ELR (cell line): Measurements from ENCODE around the gene NADSYN1.
"Not testable (repeated sequence)": the region's sequence is repeated elsewhere in the genome, so short reads cannot be mapped to it uniquely, and the experiment has no call there.

ENCODE experiments used
- DNase-seq: peaks from one replicate; pipeline ENCODE4 v3.0.0-alpha.2; 2015; ENCODE audit warnings: low read depth

Gene NADSYN1

DNA sequence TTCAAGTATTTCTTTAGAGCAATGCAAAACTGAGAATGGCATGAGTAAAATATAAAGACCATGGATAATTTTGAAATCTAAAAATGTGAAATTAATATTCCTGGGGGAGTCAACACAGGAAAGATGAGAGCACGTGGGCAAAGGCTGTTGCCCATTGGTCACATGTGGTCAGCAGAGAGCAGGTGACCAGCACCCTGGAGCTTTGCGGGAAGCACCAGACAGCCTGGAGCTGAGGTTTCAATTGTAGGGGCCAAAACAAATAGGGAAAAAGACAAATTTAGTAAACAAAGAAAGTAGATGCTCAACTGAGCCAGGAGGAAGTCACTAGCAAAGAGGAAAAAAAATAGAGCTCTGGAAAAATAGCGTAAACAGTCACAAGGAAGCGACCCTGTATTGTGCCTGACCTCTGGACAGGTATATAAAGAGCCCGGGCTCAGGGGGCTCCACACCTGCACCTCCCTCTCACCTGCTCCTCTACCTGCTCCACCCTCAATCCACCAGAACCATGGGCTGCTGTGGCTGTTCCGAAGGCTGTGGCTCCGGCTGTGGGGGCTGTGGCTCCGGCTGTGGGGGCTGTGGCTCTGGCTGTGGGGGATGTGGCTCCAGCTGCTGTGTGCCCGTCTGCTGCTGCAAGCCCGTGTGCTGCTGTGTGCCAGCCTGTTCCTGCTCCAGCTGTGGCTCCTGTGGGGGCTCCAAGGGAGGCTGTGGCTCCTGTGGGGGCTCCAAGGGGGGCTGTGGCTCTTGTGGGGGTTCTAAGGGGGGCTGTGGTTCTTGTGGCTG, 74.0 kb downstream of the NADSYN1 start, which contains the start of gene KRTAP5-7:
Gene KRTAP5-7 (plus strand): TSS at position 472 of the 780 bp plus-strand sequence. CDS start 34 bp downstream, at position 506.
- not testable (repeated sequence) for DNase-seq

DNA sequence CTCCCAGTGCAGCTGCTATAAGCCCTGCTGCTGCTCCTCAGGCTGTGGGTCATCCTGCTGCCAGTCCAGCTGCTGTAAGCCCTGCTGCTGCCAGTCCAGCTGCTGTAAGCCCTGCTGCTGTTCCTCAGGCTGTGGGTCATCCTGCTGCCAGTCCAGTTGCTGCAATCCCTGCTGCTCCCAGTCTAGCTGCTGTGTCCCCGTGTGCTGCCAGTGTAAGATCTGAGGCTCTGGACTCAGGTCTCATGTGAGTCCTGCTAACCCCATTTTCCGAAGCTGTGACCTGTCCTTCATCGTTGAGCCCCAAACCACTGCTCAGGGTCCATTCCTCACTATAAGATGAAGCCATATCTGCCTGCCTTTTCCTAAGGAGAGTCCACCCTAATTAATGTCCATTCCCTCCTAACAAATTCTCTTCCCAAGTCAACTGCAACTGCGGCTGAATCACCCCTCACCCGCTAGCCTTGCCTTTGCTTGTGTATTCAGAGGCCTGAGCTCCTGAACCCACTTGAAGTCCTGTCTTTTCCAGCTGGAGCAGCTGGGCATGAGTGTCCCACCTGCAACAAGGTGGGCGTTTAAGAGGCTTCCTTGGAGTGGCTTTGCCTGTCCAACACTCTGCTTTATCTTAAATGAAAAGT, 74.7 kb downstream of the NADSYN1 start:
- DNase-seq, result no peak

DNA sequence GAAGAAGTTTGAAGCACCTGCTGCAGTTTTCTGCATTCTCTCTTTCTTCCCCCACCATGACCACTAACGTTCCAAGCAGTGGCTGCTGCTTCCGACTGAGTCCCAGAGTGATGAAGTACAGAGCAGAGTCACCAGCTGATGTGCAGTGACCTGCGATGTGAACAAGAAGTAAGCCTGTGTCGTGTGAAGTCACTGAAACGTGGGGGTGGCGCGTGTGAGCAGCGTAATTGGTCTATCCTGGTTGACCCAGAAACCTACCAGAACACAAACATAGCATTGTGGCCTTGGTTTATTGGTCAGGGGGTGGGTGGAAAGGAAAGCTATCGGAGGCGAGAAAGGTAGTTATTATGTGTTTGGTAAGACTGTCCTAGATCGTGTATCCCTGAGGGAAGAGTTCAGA, 77.6 kb downstream of the NADSYN1 start:
- DNase-seq, result no peak

DNA sequence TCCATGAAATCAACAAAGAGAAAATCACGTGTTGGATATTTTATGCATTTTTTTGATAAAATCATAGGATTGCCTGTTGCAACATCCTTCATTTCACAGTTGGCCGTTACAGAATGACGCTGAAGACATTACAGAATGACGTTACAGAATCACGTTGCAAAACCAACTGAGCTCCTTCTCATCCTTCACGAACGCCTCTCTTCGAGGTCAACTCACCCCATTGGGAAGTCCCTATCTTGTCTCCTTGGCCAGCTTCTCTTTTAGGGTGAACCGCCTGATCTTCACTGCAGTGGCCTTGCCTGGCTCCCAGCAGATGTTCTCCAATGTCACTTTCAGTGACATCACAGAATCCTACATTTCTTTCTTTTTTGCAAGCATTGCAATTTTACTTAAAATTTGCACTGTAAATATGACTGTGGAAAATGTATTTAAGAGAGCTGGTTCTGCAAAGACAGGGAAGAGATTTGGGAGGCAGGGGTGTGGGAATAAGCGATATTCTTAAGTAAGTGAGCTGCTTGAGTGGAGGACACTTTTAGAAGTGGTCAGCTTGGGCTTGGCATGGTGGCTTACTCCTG, 79.1 kb downstream of the NADSYN1 start:
- DNase-seq, result no peak

DNA sequence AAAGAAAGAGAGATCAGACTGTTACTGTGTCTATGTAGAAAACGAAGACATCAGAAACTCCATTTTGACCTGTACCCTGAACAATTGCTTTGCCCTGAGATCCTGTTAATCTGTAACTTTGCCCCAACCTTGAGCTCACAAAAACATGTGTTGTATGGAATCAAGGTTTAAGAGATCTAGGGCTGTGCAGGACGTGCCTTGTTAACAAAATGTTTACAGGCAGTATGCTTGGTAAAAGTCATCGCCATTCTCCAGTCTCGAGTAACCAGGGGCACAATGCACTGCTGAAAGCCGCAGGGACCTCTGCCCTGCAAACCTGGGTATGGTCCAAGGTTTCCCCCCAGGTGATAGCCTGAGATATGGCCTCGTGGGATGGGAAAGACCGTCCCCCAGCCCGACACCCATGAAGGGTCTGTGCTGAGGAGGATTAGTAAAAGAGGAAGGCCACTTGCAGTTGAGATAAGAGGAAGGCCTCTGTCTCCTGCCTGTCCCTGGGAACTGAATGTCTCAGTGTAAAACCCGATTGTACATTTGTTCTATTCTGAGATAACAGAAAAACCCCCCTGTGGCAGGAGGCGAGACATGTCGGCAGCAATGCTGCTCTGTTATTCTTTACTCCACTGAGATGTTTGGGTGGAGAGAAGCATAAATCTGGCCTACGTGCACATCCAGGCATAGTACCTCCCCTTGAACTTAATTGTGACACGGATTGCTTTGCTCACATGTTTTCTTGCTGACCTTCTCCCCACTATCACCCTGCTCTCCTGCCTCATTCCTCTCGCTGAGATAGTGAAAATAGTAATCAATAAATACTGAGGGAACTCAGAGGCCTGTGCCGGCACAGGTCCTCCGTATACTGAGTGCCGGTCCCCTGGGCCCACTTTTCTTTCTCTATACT, 82.0 kb downstream of the NADSYN1 start:
- DNase-seq, result not testable (repeated sequence)

DNA sequence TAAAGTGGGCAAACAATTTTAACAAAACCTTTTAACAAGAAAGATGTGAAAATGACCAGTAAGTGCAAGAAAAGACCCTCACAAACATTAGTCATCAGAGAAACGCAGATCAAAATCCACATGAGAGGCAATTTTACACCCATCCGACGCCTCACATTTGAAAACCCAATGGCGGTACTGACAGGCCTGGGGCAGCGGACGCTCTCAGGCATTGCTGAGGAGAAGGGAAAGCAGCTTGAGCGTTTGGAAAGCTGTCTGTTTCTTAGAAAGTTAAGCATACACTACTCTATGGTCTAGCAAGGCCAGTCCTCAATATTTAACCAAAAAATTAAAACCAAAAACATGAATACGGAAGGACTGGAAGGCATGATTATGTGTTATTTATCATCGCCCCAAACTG, 82.8 kb downstream of the NADSYN1 start:
- no peak for DNase-seq

DNA sequence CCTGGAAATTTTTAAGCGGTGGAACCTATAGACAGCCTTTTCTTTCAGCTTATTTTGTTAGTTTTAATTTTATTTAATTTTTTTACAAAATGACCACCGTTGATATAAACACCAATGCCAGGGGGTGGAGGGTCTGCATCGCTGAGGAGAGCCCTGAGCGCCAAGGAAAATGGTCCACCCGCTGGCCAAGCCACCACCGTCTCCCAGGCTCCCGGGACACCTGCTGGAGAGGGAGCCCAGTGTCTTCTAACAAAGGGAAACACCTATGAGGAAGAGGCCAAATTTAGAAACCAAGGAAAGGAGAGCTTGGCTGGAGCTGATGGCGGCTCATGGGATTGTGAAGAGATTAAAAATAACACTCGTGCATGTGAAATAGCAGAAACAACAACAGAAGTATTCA, 84.5 kb downstream of the NADSYN1 start:
- DNase-seq, result no peak

DNA sequence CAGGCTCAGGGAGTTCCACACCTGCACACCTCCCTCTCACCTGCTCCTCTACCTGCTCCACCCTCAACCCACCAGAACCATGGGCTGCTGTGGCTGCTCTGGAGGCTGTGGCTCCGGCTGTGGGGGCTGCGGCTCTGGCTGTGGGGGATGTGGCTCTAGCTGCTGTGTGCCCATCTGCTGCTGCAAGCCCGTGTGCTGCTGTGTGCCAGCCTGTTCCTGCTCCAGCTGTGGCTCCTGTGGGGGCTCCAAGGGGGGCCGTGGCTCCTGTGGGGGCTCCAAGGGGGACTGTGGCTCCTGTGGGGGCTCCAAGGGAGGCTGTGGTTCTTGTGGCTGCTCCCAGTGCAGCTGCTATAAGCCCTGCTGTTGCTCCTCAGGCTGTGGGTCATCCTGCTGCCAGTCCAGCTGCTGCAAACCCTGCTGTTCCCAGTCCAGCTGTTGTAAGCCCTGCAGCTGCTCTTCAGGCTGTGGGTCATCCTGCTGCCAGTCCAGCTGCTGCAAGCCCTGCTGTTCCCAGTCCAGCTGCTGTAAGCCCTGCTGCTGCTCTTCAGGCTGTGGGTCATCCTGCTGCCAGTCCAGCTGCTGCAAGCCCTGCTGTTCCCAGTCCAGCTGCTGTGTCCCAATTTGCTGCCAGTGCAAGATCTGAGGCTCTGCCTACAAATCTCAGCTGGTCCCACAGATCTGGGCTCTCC, 85.1 kb downstream of the NADSYN1 start, which contains the start of gene KRTAP5-8:
Gene KRTAP5-8 (plus strand): TSS at position 49 of the 689 bp plus-strand sequence. CDS start 31 bp downstream, at position 80.
- not testable (repeated sequence) for DNase-seq

DNA sequence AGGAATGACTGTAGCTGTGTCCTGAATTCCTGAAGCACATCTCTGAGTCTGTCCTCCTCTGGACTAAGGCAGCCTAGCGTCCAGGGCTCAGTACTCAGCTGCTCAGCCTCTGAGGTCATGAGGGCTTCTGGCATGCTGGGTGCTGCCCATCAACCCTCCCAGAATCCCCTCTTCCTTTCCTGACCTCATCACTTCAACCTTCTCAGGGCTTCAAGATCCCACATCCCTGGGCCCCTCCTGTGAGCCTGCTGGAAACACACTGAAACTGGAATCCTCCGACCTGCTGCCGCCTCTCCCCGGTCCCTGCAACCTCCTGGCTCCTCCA, 85.6 kb downstream of the NADSYN1 start:
- no peak for DNase-seq

DNA sequence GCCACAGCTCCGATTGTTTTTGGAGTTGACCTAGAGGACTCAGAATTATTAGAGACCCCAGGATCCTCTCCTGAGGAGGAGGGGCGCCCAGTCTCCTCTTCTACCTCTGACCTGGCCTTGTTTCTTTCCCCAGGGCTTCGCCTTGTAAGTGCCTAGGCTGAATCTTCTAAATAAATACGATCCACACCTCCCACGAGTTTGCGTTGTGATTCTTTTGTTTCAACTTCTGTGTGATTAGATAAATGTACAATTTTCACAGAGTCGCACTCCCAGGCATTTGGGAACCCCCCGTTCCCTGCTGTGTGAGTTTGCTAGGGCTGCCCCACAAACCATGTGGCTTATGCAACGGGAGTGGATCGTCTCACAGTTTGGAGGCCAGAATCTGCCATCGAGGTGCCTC, 86.0 kb downstream of the NADSYN1 start:
- DNase-seq, result no peak

DNA sequence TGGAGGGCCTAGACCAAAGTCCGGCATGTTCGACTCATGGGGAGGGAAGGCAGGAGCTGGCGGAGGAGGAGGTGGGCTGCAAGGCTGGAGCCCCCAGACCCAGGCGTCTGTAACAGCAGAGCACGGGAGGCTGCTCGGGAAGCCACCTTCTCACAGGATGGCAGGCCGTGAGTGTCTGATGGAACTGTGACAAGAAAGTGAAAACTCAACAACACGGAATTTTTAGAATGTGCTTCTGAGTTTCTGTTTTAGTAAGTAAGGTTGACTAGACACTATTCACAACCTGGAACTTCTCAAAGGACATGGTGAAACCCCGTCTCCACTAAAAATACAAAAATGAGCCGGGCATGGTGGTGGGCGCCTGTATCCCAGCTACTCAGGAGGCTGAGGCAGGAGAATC, 87.0 kb downstream of the NADSYN1 start:
- not testable (repeated sequence) for DNase-seq

DNA sequence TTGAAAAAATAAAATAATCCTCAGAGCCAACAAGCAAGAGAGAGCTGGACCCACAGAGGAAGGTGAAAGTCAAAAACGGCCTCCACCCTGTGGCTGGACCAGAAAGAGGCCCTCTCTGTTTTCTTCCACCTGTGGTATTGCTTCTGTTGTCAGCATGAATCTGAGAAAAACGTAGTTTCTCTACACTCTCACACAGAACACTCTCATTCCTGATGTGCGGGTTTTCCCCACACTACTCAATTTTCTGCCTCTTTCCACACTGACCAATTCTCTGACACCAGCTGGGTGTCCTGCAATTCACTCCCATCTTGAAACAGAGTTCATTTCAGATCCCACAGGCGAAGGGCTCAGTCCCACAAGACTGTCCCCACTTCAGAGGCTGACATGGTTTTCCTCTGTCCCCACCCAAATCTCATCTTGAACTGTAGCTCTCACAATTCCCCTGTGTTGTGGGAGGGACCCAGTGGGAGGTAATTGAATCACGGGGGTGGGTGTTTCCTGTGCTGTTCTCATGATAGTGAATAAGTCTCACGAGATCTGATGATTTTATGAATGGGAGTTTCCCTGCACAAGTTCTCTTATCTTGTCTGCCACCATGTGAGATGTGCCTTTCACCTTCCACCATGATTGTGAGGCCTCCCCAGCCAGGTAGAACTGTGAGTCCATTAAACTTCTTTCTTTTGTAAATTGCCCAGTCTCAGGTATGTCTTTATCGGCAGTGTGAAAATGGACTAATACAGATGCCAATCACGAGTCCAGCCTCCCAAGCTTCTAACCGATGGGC, 87.7 kb downstream of the NADSYN1 start:
- DNase-seq, result not testable (repeated sequence)

DNA sequence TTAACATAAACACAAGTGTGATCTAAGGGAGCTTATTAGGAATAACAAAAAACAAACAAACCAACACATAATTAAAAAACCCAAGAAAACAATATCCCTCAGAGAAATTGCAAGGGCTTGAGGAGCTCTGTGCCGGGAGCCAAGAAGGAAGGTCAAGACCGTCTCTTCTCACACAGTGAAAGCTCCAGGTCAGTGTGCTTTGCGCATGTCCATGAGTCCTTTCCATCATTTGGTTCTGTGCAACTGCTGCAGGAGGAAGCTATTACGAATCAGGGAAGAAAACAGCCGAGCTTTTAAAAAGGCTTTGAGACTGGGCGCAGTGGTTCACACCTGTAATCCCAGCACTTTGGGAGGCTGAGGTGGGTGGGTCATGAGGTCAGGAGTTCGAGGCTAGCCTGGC, 89.4 kb downstream of the NADSYN1 start:
- DNase-seq, result no peak

DNA sequence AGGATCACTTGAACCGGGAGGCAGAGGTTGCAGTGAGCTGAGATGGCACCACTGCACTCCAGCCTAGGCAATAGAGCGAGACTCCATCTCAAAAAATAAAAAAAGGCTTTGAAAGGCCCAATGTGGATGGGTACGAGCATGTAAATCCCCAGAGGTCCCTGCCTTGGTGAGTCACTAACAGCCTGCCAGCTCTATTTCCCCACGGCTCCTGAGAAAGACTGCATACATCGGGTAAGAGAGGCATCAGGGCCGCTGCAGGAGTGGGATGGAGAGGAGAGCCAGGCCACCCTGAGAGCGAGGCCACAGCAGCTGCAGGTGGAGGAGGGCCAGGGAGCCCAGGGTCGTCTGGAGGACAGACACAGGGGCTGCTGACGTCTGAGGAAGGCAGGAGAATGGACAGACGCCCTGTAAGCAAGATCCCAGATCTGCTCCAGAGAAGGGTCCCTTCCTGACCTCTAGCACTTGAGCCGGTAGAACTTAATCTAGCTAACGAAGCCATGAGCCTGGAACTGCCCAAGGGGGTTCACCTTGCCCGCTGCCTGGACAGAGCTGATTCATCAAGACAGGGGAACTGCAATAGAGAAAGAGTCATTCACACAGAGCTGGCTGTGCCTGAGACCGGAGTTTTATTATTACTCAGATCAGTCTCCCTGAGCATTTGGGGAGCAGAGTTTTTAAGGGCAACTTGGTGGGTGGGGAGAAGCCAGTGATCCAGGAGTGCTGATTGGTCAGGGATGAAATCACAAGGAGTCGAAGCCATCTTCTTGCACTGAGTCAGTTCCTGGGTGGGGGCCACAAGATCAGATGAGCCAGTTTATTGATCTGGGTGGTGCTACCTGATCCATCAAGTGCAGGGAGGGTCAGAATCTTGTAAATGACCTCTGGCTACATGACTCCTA, 90.1 kb downstream of the NADSYN1 start:
- DNase-seq, result peak; percentile 4

DNA sequence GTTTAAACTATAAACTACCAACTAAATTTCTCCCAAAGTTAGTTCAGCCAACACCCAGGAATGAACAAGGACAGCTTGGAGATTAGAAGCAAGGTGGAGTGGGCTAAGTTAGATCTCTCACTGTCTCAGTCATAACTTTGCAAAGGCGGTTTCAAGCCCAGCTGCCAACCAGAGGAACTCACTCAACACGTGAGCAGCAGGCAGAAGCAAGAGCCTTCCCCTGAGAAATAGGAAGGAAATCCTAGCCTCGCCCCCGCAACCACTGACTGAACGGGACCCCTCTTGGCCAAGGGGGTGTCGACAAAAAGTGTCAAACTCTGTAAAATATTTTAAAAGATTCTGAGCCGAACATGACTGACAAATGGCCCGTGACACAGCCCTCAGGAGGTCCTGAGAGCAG, 90.9 kb downstream of the NADSYN1 start:
- DNase-seq, result no peak

DNA sequence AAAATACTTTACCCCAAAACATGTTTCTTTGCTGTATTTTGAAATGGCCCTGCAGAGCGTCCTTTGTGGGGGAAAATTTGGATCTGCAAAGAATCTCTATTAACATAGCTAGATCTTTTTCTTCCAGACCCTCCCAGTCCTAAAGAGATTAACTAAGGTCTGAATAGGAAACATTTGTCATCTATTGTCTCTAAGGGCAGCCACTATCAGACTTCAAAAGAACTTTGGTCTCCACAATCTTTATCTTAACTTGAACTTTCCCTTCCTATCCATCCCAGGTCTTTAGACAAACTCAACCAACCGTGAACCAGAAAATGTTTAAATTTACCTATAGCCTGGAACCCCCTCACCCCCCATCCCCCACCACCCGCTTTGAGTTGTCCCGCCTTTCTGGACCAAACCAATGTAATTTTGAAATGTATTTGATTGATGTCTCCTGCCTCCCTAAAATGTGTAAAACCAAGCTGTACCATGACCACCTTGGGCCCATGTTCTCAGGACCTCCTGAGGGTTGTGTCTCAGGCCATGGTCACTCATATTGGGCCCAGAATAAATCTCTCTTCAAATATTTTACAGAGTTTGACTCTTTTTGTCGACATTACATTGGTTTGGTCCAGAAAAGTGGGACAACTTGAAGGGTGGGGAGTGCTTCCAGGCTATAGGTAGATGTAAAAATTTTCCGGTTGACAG, 91.7 kb downstream of the NADSYN1 start:
- DNase-seq, result no peak

DNA sequence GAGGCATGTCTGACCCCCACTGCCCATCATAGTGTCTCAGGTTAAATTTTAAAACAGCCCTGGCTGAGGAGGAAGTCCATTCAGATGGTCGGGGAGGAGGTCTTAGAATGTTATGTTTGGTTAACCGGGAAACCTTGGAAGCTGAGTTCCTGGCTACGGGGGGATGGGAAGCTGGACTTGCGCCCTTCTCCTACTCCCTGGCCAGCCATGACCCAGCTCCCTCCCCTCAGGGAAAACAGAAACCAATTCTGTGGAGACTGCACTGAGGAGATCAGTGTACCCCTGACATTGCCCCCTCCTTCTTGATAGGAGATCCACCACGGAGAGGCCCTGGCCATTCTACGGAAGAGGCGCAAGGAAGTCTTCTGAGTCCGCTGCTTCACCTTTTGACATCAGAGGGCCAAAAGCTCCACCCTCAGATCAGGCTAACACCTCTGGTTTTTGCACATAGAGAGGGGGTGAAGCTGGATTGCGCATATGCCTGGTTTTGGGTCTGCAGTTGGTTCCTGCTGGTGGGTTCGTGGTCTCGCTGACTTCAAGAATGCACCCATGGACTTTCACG, 92.5 kb downstream of the NADSYN1 start:
- DNase-seq, result no peak

DNA sequence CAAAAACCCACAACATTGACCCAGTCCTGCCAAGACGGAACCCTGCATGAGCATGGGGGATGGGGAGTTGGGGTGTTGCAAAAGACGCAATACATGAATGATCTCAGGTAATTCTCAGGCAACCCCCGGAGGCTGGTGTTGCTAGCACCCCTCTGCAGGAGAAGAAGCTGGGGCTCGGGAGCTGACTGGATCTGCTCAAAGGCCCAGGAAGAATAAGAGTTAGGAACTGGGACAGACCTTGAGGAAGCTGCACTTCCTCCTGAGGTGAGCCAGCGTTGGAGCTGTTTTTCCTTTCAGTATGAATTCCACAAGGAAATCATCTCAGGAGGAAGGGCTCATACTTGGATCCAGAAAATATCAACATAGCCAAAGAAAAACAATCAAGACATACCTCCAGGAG, 95.1 kb downstream of the NADSYN1 start, which contains the start of gene KRTAP5-9:
Gene KRTAP5-9 (plus strand): TSS at position 301 of the 400 bp plus-strand sequence. CDS start 238 bp downstream, outside the sequence.
- DNase-seq, result no peak

DNA sequence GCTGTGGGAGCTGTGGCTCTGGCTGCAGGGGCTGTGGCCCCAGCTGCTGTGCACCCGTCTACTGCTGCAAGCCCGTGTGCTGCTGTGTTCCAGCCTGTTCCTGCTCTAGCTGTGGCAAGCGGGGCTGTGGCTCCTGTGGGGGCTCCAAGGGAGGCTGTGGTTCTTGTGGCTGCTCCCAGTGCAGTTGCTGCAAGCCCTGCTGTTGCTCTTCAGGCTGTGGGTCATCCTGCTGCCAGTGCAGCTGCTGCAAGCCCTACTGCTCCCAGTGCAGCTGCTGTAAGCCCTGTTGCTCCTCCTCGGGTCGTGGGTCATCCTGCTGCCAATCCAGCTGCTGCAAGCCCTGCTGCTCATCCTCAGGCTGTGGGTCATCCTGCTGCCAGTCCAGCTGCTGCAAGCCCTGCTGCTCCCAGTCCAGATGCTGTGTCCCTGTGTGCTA, 95.7 kb downstream of the NADSYN1 start:
- no peak for DNase-seq
